ENCODE results near the gene NME1. TPM values are rescaled to one million over a fixed set of nuclear protein-coding genes. Genes with fewer than 3 reads are reported as not detected.

Gene NME1
- total RNA-seq, 4 donors from 2014 or later, result 6.3 to 37.1 (median 12.0) TPM

DNA sequence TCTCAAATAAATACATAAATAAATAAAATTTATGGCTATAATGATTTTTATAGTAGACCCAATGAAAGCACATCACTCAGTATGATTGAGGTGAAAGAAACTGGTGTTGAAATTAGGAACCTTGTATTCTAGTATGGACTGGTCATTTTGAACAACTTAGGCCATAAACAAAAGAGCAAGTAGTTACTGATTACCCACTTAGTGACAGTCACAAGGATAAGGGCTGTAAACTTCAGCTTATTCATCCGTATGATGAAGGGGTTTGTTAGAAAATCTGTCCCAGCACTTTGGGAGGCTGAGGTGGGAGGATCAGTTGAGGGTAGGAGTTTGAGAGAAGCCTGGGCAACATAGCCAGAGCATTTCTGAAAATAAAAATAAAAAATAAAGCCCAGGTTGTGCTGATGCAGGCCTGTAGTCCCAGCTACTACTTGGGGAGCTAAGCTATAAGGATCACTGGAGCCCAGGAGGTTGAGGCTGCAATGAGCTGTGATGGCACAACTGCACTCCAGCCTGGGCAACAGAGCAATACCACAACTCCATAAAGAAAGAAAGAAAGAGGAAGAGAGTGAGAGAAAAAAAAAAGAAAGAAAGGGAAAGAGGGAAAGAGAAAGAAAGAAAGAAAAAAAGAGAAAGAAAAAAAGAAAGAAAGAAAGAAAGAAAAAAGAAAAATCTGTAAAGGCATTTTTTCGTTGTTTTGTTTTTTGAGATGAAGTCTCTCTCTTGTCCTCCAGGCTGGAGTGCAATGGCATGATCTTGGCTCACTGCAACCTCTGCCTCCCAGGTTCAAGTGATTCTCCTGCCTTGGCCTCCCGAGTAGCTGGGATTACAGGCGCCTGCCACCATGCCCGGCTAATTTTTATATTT is 28.5 kb upstream of the NME1 start:
- Histone ChIP-seq H3K27ac (peak overlapping the region in 2 of 4 donors; percentile 69 to 77), H3K27me3 (no peaks in the 10 kb centered on the region), H3K36me3 (no peaks in the 10 kb centered on the region), H3K4me3 (no peak overlapping the region), H3K9me3 (no peaks in the 10 kb centered on the region), H3K4me1 (peaks cover 0 to 19% (median 2%) of the 10 kb centered on the region in 4 donors)
- no peak for DNase-seq
- no peak for TF ChIP-seq POLR2A (IDR thresholded peaks at IDR 0.05)
- TF ChIP-seq, protein P1, sequence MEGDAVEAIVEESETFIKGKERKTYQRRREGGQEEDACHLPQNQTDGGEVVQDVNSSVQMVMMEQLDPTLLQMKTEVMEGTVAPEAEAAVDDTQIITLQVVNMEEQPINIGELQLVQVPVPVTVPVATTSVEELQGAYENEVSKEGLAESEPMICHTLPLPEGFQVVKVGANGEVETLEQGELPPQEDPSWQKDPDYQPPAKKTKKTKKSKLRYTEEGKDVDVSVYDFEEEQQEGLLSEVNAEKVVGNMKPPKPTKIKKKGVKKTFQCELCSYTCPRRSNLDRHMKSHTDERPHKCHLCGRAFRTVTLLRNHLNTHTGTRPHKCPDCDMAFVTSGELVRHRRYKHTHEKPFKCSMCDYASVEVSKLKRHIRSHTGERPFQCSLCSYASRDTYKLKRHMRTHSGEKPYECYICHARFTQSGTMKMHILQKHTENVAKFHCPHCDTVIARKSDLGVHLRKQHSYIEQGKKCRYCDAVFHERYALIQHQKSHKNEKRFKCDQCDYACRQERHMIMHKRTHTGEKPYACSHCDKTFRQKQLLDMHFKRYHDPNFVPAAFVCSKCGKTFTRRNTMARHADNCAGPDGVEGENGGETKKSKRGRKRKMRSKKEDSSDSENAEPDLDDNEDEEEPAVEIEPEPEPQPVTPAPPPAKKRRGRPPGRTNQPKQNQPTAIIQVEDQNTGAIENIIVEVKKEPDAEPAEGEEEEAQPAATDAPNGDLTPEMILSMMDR (IDR thresholded peaks at IDR 0.05), result no peak

DNA sequence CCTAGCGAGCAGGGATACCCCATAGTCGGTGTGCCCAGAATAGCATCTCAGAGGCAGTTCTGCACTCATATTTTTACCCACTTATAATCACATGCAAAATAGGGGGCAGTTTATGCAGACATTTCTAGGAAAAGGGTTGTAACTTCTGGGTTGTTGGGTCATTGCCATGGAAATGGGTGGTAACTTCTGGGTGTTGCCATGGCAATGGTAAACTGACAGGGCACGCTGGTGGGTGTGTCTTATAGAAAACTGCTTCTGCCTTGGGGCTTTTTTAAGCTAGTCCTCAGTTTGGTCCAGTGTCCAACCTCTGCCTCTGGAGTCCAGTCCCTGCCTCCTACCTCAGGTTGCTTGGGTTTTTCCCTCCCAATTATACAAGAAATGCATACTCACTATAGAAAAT is 25.3 kb upstream of the NME1 start:
- DNase-seq, result no peak
- H3K9me3 ChIP-seq, result no peaks in the 10 kb centered on the region
- no peak overlapping the region for H3K27ac ChIP-seq
- peaks cover 0 to 25% (median 3%) of the 10 kb centered on the region in 4 donors for H3K4me1 ChIP-seq
- no peaks in the 10 kb centered on the region for H3K27me3 ChIP-seq
- no peak overlapping the region for H3K4me3 ChIP-seq
- no peaks in the 10 kb centered on the region for H3K36me3 ChIP-seq
- TF ChIP-seq, protein P1 (IDR thresholded peaks at IDR 0.05), result no peak
- TF ChIP-seq POLR2A (IDR thresholded peaks at IDR 0.05), result no peak

DNA sequence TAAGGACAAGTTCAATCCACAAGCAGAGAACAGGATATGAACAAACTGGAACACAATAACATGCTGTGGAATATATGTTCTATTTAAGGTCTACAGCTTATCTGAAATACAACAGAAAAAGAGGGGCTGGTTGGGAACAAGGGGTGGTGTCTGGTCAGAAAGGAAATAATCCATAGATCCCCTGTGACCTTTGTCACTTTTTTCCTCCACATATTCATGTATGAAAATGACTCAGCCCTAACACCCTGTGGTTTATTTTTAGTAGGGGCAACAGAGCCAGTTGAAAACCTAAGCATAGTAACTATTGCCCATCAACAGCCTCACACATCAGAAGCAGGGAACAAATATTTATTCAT is 20.4 kb upstream of the NME1 start:
- Histone ChIP-seq H3K4me1 (peaks cover 0 to 20% (median 1%) of the 10 kb centered on the region in 4 donors), H3K36me3 (no peaks in the 10 kb centered on the region), H3K9me3 (no peaks in the 10 kb centered on the region), H3K4me3 (no peak overlapping the region), H3K27me3 (no peaks in the 10 kb centered on the region), H3K27ac (peak overlapping the region in 2 of 4 donors; percentile 49 to 65)
- DNase-seq, result no peak
- TF ChIP-seq, protein P1 (IDR thresholded peaks at IDR 0.05), result no peak
- no peak for TF ChIP-seq POLR2A (IDR thresholded peaks at IDR 0.05)

DNA sequence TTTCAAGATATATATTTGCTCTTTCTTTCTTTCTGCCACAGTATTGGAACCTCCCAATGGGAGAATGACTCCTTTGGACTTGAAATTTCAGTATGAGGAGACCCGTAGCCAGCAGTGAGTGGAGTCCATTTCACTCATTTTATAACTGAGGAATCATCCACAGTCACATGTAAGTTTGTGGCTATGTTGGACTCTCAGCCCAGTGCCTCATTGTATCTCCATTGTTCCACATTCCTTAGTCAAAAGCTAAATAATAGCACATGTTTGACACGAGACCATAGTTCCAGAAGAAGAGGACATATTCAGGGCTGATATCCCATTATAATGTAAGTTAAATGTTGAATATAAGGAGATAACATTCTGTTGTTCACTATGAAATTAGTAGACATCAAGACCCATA is 20.0 kb upstream of the NME1 start:
- Histone ChIP-seq H3K4me3 (no peak overlapping the region), H3K9me3 (no peaks in the 10 kb centered on the region), H3K4me1 (peaks cover 0 to 19% (median 1%) of the 10 kb centered on the region in 4 donors), H3K27ac (peak overlapping the region in 2 of 4 donors; percentile 49 to 65), H3K27me3 (no peaks in the 10 kb centered on the region), H3K36me3 (no peaks in the 10 kb centered on the region)
- DNase-seq, result no peak
- no peak for TF ChIP-seq POLR2A (IDR thresholded peaks at IDR 0.05)

DNA sequence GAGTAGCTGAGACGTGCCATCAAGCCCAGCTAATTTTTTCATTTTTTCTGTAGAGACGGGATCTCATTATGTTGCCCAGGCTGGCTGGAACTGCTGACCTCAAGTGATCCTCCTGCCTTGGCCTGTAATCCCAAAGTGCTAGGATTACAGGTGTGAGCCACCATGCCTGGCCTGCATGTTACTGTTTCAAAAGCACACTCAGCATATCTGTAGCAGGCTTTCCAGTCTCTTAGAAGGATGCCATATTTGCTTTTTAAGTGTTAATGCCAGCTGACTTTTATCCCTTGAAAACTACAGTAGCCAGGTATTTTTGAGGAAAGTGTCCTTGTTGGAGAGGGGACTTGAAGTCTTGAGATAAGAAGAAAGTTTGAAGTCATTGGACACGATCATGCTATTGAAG is 17.4 kb upstream of the NME1 start:
- Histone ChIP-seq H3K27ac (no peak overlapping the region), H3K9me3 (no peaks in the 10 kb centered on the region), H3K4me3 (no peak overlapping the region), H3K36me3 (no peaks in the 10 kb centered on the region), H3K4me1 (peaks cover 0 to 11% (median 1%) of the 10 kb centered on the region in 4 donors), H3K27me3 (no peaks in the 10 kb centered on the region)
- no peak for DNase-seq
- TF ChIP-seq, protein P1 (IDR thresholded peaks at IDR 0.05), result no peak
- no peak for TF ChIP-seq POLR2A (IDR thresholded peaks at IDR 0.05)

DNA sequence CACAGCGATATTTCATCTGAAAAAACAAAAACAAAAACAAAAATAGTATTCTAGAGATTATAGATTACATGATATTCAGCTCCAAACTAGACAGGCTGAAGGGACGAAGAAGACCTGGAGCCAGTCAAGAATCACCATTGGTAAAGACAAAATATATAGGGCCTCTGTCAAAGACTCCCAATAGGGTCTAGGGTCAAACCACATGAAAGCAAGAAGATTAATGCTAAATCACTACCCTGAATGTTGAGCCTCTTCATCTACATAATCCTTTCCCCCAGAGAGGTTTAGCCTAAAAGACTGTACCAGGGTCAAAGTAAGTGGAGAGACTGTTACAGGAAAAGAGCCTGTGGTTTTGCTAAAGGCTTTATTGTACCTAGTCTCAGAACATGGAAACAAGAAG is 10.8 kb upstream of the NME1 start:
- H3K4me3 ChIP-seq, result no peak overlapping the region
- DNase-seq, result no peak
- H3K27ac ChIP-seq, result no peak overlapping the region
- H3K9me3 ChIP-seq, result no peaks in the 10 kb centered on the region
- H3K4me1 ChIP-seq, result peaks cover 0 to 4% (median 0%) of the 10 kb centered on the region in 4 donors
- H3K36me3 ChIP-seq, result no peaks in the 10 kb centered on the region
- no peak for TF ChIP-seq POLR2A (IDR thresholded peaks at IDR 0.05)
- TF ChIP-seq, protein P1 (IDR thresholded peaks at IDR 0.05), result no peak
- H3K27me3 ChIP-seq, result no peaks in the 10 kb centered on the region

Measured in Peyer's patch (tissue), 4 donors.